Stimulated activated CD4-positive, alpha-beta T cell treated with anti-CD3 and anti-CD28 coated beads, Interleukin-1b, Interleukin-23, amount 100 ng/mL, for 1 hour (primary cell): ENCODE measurements around the gene OTC.

ENCODE experiments used
- DNase-seq, 2 donors: peaks; one replicate each; pipeline ENCODE4 v3.0.0-alpha.2; 2020; ENCODE audit warnings: low read depth in 2 of 2

OTC gene

DNA sequence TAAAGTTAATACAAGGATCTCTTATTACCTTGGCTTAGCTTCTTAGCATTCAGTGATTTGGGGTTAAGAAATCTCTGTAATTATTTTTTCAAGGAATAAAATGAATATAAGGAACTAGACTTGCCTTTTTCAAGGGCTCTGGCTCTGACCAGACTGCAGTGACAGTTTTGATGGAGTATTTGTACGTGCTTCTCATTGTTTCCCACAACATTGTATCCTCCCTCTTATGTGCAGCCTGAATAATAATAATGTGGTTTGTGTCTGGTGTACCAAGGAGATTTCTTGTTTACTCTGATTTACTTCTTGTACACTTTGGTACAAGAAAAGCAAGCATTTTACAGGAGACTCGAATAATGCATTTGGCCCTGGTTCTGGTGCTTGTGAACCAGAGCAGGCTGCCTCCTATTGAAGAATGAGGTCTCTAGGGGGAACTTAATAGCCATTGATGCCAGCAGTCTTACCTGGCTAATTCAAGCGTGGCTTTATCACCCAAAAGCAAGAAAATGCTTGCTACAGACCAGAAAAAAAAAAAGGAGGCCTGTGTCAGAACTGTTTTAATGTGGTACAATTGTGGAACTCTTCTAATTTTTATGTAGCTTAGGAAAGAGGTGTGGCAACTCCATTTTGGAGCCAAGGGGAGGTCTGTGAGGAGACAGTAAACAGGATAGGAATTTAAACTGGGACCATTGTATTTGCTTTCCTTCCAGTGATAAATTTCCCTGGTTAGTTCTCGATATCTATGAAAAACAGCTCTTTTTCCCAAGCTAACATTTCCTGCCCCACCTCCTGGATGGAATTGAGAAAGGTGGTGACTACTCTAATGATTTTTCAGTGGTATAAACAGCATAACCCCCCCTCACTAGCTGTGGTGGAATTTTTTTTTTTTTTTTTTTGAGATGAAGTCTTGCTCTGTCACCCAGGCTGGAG, 5.6 kb downstream of the OTC start:
- no peak for DNase-seq

DNA sequence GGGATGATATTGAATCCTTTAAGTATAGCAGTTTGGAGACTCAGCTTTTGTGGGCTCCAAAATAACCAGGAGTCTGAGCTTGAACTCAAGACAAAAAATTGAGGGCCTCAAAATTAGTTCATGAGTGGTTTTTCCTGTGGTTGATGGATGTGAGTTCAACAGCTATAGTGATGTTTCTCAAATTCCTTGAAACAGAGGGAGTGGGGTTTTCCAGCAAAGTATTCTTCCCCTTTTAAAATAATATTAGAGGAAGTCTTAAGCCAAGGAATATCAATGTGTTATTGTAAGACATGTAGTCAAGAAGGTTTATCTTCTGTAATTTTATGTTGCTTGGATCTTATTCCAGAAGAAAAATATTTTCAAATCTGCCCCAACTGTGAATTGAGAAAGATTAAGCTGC, 10.6 kb downstream of the OTC start:
- no peak for DNase-seq

DNA sequence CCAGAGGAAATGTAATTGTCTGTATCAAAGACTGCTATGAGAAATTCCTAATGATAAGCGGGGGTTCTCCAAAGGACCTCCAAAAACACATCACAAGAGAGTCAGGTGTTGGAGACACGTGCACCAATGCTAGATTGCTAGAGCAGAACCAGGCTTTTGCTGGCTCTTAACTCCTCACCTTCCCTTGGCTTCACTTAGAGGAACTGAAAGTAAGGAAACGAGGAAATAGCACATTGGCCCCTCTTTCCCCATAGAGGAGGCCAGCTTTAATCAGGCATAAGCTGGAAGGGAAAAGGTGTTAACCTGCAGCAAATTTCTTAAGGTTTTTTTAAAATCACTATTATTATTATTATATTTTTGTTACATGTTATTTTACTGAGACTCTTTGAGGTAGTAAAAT, 13.6 kb downstream of the OTC start:
- DNase-seq = no peak

DNA sequence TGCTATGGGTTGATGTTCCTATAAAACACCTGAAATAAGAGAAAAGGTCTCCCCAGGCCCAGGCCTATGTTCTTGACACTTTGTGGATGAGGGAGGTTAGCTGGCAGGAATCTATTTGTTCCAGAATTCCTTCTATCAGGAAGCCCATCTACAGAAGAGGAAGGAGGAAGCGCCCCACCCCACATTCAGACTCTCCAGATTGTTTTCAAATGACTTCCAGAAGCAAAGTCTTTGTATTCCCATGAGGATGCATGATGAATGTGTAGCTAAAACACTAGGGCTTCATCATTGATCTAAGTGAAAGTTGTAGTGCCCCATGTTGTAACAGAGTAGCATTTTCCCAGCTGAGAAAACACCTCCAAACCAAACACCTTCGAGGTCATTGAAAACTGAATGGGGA, 16.4 kb downstream of the OTC start:
- DNase-seq = no peak

DNA sequence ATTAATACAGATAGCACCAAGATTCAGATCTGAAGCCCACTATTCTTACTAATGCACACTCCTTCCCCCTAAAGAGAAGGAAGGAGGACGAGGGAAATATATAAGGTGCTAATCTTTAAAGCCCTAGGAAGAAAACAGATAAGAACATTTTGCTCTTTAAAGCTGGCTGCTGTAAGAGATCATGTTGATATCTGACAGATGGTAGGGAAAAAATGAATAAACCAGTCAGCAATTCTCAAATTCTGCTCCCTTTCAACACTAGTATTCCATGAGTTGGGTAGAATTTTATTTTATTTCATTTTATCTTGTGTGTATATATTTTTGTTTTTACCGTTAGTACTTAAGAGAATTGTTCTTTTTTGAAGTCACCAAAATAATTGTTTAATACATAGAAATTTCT, 19.2 kb downstream of the OTC start:
- DNase-seq = no peak

DNA sequence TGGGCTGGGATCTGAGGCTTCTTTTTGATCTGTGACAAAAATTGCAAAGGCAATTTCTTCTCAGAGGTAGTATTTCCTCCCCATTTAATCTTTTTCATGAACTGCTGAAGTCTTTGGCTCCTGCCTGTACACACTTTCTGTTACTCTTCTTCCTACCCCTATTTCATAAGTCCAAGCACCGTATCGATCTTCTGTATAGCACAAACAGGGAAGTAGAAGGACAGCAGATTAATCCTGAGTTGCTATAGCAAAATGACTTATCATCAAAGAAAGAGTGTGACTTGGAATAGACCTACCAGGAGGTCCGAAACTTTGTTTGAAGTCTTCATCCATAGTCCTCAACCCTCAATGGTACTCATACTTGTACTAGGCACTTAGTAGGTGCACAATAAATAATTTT, 22.0 kb downstream of the OTC start:
- no peak for DNase-seq

DNA sequence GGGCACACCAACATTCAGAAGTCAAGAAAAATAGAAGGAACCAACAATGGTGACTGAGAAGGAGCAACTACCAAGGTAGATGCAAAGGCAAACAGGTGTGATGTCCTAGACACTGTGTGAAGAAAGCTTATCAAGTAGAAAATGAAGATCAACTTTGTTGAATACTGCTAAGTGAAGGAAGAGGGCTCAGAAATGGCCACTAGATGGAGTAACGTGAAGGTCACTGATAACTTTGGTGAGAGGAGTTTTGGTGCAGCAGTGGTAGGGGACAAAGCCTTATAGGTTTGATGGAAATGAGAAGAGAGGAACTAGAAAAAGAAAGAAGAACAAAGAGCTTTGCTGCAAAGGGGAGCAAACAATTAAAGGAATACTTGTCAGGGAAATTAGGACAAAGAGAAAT, 23.5 kb downstream of the OTC start:
- DNase-seq = no peak

DNA sequence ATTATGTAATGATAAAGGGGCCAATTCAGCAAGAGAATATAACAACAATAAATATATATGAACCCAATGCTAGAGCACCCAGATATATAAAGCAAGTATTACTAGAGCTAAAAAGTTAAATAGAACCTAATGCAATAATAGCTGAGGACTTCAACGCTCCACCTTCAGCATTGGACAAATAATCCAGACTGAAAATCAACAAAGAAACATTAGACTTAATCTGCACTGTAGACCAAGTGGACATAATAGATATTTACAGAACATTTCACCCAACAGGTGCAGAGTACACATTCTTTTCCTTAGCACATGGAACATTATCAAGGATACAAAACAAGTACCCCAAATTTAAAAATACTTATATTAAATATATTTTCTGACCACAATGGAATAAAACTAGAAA, 24.3 kb downstream of the OTC start:
- no peak for DNase-seq

DNA sequence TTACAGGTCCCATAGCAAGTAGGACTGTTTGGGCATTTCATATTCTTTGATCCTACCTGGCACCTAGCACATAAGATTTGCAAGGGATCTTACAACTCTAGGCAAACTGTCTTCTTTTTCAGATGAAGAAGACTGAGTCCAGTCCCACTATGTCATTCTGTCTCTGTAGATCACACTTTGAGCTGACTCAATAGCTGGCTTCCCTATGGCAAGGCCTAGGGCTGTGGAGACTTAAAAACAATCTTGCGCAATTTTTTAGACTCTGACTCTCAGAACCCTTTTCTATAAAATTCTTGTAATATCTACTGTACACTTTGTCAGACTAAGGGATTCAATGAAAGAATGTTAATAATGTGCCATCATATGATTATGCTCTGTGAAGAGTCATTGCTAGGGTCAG, 26.7 kb downstream of the OTC start:
- no peak for DNase-seq

DNA sequence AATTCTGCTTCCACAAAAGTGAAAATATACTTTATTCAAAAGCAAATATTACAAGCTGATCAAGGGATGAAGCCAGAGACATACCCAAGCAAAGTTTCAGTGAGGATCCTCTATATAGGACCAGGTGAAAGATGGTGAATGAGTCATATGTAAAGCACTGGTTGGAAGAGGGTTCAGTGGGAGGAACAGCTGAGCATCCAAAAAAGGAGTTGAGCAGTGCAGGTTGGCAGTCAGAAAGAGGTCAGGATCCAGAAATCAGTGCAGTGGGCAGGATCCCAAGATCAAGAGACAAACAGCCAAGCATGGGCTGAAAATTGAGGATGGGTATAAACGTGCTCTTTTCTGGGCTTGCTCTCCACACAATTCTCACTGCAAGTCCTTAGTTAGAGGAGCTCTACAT, 30.3 kb downstream of the OTC start:
- no peak for DNase-seq

DNA sequence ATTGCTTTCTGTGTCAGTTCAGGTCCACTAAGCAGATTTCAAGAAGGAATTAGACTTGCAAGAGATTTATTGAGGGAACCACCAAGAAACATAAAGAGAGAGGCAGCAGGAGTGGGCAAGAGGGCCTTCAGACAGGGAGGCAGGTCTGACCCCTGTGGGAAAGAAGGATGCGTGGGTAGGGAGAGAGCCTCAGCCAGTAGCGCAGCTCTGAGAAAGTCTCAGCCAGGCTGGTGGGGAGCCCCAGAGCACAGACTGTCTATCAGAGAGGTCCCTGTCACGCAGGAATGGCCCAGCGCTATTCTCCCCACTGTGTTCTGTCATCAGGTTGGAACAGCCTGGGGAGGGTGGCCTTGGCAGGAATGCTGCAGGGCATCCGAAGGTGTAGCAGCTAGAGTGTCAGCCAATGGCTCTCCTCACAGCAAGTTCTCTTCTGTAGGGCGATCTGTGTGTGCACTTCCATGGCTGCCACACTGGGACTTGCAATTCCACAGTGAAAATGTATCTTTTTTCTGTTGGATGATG, 48.0 kb downstream of the OTC start:
- no peak for DNase-seq

DNA sequence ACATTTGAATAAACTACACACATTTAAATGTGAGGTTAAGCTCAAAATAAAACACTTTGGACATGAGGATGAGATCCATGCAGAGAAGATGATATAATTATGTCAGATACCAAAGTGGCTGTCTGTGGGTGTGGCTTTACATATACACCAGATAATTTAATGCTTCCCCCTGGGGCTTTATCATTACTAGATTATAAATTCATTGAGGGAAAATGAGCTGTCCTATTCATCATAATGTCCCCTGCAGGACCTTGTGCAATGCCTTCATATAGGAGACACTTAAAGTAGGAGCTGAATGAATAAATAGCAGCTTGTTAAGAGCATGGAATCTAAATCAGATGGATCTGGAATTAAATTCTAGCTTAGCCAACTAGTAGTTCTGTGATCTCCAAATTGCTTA, 49.7 kb downstream of the OTC start:
- no peak for DNase-seq

DNA sequence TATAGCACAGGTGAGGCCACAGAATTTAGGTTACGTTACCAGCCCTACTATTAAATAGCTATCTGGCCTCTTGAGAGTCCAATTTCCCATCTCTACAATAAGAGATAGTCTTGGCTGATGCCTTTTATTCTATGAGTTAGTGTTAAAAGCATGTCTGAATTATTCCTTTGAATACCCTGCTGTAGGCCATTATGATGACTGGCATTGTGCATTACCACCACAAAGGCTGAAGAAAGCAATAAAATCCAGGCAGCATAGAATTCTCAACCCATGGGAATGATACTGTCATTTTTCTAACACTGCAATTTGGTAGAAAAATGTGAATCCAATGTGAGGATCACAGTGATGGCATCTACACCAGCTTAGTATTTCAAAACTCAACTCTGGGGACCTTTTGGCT, 51.4 kb downstream of the OTC start:
- no peak for DNase-seq

DNA sequence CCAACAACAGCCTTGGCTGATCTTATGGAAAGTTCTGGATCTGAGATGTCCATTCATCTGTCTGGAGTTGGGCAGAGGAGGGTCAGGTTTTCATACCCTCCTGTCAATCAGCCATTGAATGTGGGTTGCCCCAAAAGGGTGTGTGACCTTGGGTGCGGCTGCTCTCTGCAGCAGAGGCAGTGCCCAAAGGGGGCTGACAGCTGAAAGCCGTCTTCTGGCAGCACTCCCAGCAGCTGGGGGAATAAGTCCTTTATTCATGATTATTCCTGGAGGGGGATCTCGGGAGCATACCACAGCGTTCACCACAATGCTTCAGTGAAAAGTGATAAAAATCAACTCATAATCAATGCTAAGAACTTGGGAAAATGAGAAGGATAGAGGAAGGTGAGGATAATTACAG, 54.7 kb downstream of the OTC start:
- no peak for DNase-seq

DNA sequence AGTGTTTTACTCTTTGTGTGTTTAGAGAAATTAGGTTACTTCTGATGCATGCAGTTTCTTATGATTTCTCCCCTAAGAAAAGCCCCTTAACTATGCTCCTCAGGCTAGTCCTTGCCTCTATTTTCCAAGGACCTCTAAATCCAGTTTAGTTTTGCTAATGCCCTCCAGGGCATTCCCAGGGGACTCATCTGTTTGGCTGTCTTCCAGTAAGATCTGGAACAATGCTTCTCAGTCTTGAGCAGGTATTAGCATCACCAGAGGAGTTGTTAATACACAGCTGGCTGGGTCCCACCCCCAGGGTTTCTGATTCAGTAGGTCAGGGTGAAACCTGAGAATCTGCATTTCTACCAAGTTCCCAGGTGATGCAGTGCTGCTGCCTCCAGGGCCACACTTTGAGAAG, 56.9 kb downstream of the OTC start:
- no peak for DNase-seq

DNA sequence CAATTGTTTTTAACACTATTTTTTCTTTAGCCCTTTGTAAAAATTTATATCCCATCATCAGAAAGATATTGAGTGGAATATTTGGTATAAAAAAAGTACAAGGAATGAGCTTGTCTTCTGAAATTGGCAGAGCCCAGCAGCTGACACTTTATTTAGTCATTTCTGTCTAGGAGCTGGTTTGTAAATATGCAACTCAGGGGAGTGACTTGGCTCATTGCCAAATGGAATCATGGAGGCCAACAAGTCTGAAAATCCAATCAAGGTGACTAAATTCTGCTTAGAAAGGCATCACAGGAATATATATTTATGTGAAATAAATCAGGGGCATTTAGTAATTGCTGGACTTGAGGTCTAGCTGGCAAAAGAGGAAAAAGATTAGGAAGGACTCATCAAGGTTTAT, 74.4 kb downstream of the OTC start:
- no peak for DNase-seq

DNA sequence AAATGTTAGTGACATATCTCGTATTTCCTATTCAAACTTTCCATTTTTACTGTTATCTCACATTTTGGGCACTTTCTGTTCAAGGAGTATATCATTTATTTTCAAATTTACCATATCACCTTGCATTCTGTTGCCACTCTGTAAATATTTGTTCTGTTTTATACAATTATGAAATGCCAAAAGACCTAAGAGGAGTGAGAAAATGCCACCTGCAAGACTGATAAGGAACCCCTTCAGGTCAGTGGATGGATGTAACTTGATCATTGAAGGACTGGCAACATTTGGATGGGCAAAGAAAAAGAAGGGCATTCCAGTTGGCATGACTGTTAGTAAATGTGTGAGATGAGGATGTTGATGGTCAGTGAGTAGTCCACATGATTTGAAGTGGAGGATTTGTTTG, 79.1 kb downstream of the OTC start:
- DNase-seq = no peak

DNA sequence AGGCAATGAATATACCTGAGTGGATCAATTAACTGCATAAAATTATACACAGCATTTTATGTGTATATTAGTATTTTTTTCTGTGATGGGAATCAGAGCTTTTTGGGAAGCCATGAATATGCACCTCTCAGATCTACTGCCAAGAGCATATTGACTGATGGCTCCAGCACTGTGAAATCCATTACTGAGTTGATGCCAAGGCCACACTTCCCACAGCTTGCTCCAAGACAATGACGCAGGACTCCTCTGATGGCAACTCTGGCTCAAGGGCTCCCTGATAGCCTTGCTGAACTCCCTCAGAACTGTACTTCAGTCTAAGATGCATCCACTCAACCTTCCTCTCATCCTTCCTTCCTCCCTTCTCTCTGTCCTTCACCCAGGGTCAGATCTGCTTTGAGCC, 82.7 kb downstream of the OTC start:
- no peak for DNase-seq

DNA sequence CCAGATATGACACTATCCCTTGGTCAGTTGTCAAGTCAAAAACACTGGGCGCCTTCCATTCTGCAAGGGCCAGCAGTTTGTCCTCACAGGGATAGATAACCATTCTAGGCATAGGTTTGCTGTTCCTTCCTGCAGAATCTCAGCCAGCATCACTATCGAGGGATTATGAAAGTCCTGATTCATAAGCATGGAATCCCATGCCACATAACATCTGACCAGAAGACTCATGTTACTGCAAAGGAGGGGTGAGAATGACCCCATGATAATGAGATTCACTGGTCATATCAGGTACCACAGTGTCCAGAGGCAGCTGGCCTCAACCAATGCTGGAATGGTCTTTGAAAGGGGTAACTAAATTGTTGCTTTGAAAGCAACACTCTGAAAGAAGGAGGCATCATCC, 84.7 kb downstream of the OTC start:
- no peak for DNase-seq

DNA sequence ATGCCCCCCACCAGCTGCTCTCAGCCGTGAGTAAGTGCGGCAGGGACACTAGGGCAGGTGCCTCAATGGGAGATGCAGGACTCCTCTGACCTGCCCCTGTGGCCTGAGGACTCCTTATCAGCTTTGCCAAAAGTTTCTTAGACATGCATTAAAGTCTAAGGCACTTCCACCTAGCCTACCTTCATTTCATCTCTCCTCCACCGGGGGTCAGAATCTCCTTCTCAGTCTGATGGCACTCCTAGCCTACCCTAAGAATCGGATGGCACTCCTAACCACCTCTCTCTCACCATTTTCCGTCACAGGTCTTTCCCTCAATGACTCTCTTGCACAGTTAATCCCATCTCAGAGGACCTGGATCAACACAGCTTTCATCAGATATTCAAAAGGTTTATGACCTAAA, 85.9 kb downstream of the OTC start:
- no peak for DNase-seq

DNA sequence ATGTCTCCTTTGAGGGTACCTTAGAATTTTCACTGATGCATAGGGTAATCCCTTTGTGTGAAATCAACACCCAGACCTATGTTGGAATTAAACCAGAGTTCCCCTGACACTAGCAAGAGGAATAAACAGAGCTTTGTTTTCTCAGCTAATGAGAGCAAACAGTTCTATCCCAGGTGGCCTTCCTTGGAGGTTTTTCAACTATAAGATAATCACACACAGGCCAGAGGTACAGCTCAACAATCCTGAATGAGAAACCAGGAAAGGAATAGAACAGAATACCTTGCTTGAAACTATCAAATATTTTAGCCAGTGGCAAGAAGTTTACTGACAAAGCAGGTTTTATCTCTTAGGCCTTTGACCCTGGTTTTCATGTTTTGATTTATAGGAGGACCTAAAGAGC, 100.2 kb downstream of the OTC start:
- DNase-seq = no peak

DNA sequence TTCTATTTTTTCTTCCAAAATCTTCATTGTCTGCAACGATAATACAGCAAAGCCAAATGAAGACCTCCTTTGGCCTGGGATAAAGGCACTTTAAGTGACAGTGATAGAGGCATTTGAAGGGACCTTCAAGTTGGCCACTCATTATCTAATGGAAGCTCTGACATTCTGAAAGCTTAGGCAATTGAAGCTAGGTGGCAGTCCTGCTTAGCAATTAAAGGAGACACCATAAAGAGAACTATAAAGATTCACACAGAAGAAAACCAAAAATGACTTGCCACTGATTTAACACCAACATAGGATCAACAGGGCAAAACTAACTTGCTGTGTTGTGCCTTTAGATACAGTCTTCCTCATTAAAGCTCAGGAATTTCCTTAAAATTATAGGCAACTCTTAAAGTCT, 105.7 kb downstream of the OTC start:
- DNase-seq = no peak

DNA sequence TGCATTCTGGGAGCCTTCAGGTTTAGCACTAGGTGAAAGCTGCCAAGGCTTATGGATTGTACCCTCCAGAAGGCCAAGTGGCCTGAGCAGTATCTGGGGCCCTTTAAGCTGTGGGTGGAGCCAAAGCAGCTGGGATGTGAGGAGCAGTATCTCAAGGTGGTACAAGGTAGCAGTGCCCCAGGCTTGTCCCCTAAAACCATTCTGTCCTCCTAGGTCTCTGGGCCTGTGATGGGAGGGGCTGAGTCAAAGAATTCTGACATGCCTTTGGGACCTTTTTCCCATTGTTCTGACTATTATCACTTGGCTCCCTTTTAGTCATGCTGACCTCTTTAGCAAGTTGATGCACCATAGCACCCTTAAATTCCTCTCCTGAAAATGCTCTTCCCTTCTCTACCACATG, 109.9 kb downstream of the OTC start:
- DNase-seq = no peak

DNA sequence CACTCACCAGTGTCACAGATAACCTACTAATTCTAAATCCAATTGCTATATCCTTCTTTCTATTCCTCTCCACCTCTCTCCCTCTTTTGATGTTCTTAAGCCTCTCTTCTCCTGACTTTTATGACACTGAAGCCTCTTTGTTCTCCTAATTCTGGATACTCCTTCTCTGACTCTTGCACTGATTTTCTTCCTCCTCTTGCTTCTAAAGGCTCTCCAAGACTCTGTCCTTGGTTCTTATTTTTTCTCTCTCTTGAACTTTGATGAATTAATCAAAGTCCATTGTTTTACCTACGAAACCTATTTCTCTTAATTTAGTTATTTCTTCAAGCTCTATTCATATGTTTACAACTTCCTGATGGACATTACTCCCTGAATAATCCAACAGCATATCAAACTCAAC, 113.3 kb downstream of the OTC start:
- no peak for DNase-seq
